Testis (tissue), 2 donors: ENCODE results near the gene UBE2V1.

Experiments used
- POLR2A ChIP-seq: fragments of 450-650 bp; IDR thresholded peaks from one replicate; pipeline ENCODE4 v1.6.1; 2017; ENCODE audit warnings: antibody characterized with exemption, mild to moderate bottlenecking, moderate library complexity
- TF ChIP-seq, protein P1 (sequence below), 3 experiments: fragments of 450-650 bp in 2 of 3; fragments of 200-600 bp in 1 of 3; sonication (generic) in 1 of 3; IDR thresholded peaks; one replicate each; pipeline ENCODE4 v1.5.1; 2016 to 2019; ENCODE audit warnings: antibody characterized with exemption in 3 of 3, mild to moderate bottlenecking in 2 of 3, moderate library complexity in 1 of 3

DNA sequence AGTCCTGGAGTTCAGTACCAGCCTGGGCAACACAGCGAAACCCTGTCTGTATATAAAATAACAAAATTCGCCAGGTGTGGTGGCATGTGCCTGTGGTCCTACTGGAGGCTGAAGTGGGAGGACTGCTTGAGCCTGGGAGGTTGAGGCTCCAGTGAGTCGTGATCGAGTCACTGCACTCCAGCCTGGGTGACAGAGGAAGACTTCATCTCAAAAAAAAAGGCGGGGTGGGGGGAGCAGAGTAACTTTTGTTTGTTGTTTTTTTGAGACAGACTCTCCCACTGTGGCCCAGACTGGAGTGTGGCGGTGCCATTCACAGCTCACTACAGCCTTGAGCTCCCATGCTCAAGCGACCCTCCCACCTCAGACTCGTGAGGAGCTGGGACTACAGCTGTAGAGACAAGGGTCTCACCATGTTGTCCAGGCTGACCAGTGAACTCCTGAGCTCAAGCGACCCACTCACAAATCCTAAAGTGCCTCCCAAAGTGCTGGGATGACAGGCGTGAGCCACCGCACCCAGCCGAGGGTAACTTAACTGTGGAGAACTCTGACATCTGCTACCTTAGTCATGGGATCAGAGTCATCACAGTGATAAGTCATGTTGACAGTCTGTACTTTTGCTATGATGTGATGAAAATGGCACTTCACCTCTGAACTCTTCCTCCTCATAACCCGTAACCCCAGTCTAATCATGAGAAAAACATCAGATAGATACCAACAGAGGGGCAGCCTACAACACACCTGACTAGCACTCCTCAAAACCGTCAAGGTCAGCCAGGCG lies 24.1 kb upstream of the UBE2V1 start:
- TF ChIP-seq, protein P1, sequence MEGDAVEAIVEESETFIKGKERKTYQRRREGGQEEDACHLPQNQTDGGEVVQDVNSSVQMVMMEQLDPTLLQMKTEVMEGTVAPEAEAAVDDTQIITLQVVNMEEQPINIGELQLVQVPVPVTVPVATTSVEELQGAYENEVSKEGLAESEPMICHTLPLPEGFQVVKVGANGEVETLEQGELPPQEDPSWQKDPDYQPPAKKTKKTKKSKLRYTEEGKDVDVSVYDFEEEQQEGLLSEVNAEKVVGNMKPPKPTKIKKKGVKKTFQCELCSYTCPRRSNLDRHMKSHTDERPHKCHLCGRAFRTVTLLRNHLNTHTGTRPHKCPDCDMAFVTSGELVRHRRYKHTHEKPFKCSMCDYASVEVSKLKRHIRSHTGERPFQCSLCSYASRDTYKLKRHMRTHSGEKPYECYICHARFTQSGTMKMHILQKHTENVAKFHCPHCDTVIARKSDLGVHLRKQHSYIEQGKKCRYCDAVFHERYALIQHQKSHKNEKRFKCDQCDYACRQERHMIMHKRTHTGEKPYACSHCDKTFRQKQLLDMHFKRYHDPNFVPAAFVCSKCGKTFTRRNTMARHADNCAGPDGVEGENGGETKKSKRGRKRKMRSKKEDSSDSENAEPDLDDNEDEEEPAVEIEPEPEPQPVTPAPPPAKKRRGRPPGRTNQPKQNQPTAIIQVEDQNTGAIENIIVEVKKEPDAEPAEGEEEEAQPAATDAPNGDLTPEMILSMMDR (IDR thresholded peaks at IDR 0.05) = no peak
- no peak for TF ChIP-seq POLR2A
